ENCODE data around the gene TLN1. TPM values are rescaled to one million over a fixed set of nuclear protein-coding genes. Genes with fewer than 3 reads are reported as not detected.

Gene TLN1
- total and polyA plus RNA-seq, 10 of the 15 experiments (the other 5 are each of a cell fraction or from before 2014, with no cell fraction given): 11.6 to 305 (median 71.9) TPM

GRCh38 chr9:35660966-35661415, 71.0 kb downstream of the TLN1 start:
- CTCF ChIA-PET: interaction anchor here (0.6 to 13.5 kb wide), 27 partner anchors 10 to 185 kb away, joined by 3 to 227 read pairs (median 7); partner anchors contain the start of genes CA9, CREB3, HINT2 and SIT1
- RAD21 ChIA-PET (ENCODE audit: unreplicated experiment): interaction anchor here (0.6 to 9.7 kb wide), 10 partner anchors 13 to 163 kb away, joined by 3 to 95 read pairs (median 7); partner anchors contain the start of genes CREB3, GBA2, RGP1 and SIT1
- no peak overlapping the region for H3K4me3 ChIP-seq

More at GRCh38 chr9:35660966-35661415, 71.0 kb downstream of the TLN1 start:
- 64% methylated on average over 9 of the region's 9 CpGs for WGBS (ENCODE audit: insufficient coverage, insufficient replicate concordance, low lambda C conversion rate, missing lambda C conversion rate)
- Histone ChIP-seq H2AFZ (ENCODE audit: control insufficient read depth, low read depth, low read length) (no peak overlapping the region), H3K27ac (ENCODE audit: control insufficient read depth, insufficient read depth) (peak overlapping the region; percentile 45), H3K4me2 (ENCODE audit: control insufficient read depth, insufficient read depth) (no peak overlapping the region; the same call in 1 of the 2 replicates), H3K79me2 (ENCODE audit: control insufficient read depth, insufficient read depth, low read length) (peaks cover 43% of the 10 kb centered on the region), H4K20me1 (ENCODE audit: control insufficient read depth, insufficient read depth) (no peaks in the 10 kb centered on the region), H3K4me1 (ENCODE audit: control insufficient read depth, insufficient read depth, low read length) (peaks cover 39% of the 10 kb centered on the region), H3K36me3 (ENCODE audit: control insufficient read depth in 2 of 2, insufficient read depth in 2 of 2, low read length in 1 of 2) (peaks cover 6 to 9% of the 10 kb centered on the region in 2 experiments; a peak in 3 of 4 replicates), H3K9me3 (replicated peaks; ENCODE audit: control insufficient read depth, insufficient read depth, low read length) (no peaks in the 10 kb centered on the region), H3K27me3 (replicated peaks in 1 of 2; ENCODE audit: control insufficient read depth in 2 of 2, insufficient read depth in 2 of 2, low read length in 1 of 2) (no peaks in the 10 kb centered on the region), H3K9ac (ENCODE audit: control insufficient read depth, insufficient read depth, low read length) (no peak overlapping the region)
- ATAC-seq: no peak
- FAIRE-seq: no peak
- ChIA-PET POLR2A (interaction anchor here (0.7 to 10.9 kb wide), 12 partner anchors 12 to 154 kb away, joined by 3 to 163 read pairs (median 4); partner anchors contain the start of genes CREB3, HINT2, SIT1 and SPAG8), SMC1A (ENCODE audit: uncharacterized antibody, unreplicated experiment) (interaction anchor here (0.7 to 12.5 kb wide), 20 partner anchors 9 to 221 kb away, joined by 3 to 145 read pairs (median 3); partner anchors contain the start of genes CREB3, SIT1, SPAG8 and TLN1)
- intact Hi-C loops (cut with micrococcal nuclease; ENCODE audit: unreplicated experiment): no loop called here
- in situ Hi-C loops (cut with MboI): no loop called here
- BruUV-seq (replicated peaks): no TSS peak
- DNase-seq (ENCODE audit: low read depth, low spot score): no peak
- TF ChIP-seq RAD21 (IDR thresholded peaks at IDR 0.05; ENCODE audit: insufficient read depth, low read depth, low read length) (peak; percentile 34; the same call in 1 of the 2 replicates), ZNF217 (IDR thresholded peaks at IDR 0.05) (no peak), E4F1 (IDR thresholded peaks at IDR 0.05; ENCODE audit: borderline replicate concordance, partially characterized antibody) (no peak), FOXK2 (IDR thresholded peaks at IDR 0.05) (no peak), IKZF2 (IDR thresholded peaks at IDR 0.05) (peak in 1 of 2 experiments; percentile 38; a peak in 2 of 4 replicates), SRF (IDR thresholded peaks at IDR 0.05; ENCODE audit: low read depth in 2 of 2, low read length in 2 of 2) (0 out of 4 replicates have a peak, but pooled peaks of 1 of the 2 experiments have one; percentile 9), TARDBP (IDR thresholded peaks at IDR 0.05; ENCODE audit: borderline replicate concordance) (no peak), POLR2A (IDR thresholded peaks at IDR 0.05; ENCODE audit: low read depth, low read length) (peak; percentile 29; the same call in 1 of the 2 replicates), ZNF622 (IDR thresholded peaks at IDR 0.05) (no peak), SMC3 (IDR thresholded peaks at IDR 0.05; ENCODE audit: borderline replicate concordance, low read length) (0 out of 2 replicates have a peak, but pooled peaks have one; percentile 9), CTCF (IDR thresholded peaks at IDR 0.05 in 2 of 3, conservative IDR thresholded peaks at IDR 0.05 in 1 of 3; ENCODE audit: control insufficient read depth in 2 of 3, extremely low read depth in 1 of 3, insufficient read depth in 1 of 3, low read depth in 3 of 3, low read length in 3 of 3) (peak; percentile 21 to 59 (median 32); a peak in 4 of 6 replicates)
